IPS-15b (cell line): Measurements from ENCODE around the gene RAPH1.

ENCODE experiments used
- H3K27me3 ChIP-seq: one replicate; pipeline ENCODE4 v1.6.1; 2013; ENCODE audit warnings: low read length; ENCODE audit not compliant: control insufficient read depth, insufficient read depth
- H3K36me3 ChIP-seq: one replicate; pipeline ENCODE4 v1.6.1; 2013; ENCODE audit warnings: low read length; ENCODE audit not compliant: control insufficient read depth, insufficient read depth
- H3K4me1 ChIP-seq: one replicate; pipeline ENCODE4 v1.6.1; 2013; ENCODE audit warnings: mild to moderate bottlenecking, low read length; ENCODE audit not compliant: control insufficient read depth, insufficient read depth
- H3K4me3 ChIP-seq: one replicate; pipeline ENCODE4 v1.5.1; 2013; ENCODE audit warnings: low read depth, low read length
- H3K9ac ChIP-seq: one replicate; pipeline ENCODE4 v1.6.1; 2013; ENCODE audit warnings: low read depth, mild to moderate bottlenecking, low read length
- H3K9me3 ChIP-seq: one replicate; pipeline ENCODE4 v1.6.1; 2013; ENCODE audit warnings: mild to moderate bottlenecking, low read length; ENCODE audit not compliant: control insufficient read depth, insufficient read depth

Gene RAPH1

DNA sequence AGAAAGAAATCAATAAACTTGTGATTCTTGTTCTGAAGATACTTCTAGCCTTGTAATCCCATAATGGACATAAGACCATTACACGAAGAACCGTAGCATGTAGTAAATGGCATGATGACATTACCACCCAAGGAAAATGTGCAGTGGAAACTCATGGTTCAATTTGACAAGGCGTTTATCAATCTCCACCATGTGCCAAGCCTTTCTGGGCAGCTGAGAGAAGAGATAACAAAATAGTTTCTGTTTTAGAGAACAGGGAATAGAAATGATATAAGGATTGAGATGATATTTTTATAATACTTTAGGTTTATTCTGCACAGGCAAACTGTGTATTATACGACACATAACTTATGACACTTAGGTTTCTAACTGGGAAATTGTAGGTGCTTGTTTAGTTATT, 187.7 kb downstream of the RAPH1 start:
- Histone ChIP-seq H3K27me3 (no peaks in the 10 kb centered on the region), H3K9me3 (no peaks in the 10 kb centered on the region), H3K36me3 (no peaks in the 10 kb centered on the region), H3K9ac (no peak overlapping the region), H3K4me1 (no peaks in the 10 kb centered on the region), H3K4me3 (no peak overlapping the region)

DNA sequence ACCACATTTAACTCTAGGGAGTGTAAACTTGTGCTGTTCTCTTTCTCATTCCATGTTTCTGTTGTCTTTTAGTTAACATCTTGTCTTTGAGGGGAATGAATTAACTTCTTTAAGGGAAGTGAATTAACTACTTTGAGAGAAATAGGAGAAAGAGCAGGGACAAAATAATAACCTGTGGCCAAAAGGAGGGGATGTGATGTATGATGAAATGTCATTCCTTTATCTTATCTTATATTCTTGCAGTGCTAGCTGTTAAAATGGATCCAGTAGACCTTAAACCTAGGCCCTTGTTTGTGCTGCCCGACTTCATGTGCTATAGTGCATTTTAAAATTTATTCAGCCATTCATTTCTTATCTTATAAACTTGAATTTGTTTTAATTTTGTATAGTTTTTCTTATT, 188.5 kb downstream of the RAPH1 start:
- no peaks in the 10 kb centered on the region for H3K4me1 ChIP-seq
- H3K4me3 ChIP-seq, result no peak overlapping the region
- H3K36me3 ChIP-seq, result no peaks in the 10 kb centered on the region
- H3K9ac ChIP-seq, result no peak overlapping the region
- no peaks in the 10 kb centered on the region for H3K27me3 ChIP-seq
- no peaks in the 10 kb centered on the region for H3K9me3 ChIP-seq

DNA sequence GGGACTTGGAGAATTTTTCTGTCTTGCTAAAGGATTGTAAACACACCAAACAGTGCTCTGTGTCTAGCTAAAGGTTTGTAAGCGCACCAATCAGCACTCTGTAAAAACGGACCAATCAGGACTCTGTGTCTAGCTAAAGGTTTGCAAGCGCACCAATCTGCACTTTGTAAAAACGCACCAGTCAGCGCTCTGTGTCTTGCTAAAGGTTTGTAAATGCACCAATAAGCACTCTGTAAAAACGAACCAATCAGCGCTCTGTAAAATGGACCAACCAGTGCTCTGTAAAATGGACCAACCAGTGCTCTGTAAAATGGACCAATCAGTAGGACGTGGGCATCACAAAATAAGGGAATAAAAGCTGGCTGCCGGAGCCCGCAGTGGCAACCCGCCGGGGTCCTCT, 190.4 kb downstream of the RAPH1 start:
- Histone ChIP-seq H3K4me1 (no peaks in the 10 kb centered on the region), H3K27me3 (no peaks in the 10 kb centered on the region), H3K4me3 (no peak overlapping the region), H3K36me3 (no peaks in the 10 kb centered on the region), H3K9me3 (no peaks in the 10 kb centered on the region), H3K9ac (no peak overlapping the region)
